HG03159 (cell line): ENCODE results near the gene FBXO9.
"Not testable (repeated sequence)": the region's sequence is repeated elsewhere in the genome, so short reads cannot be mapped to it uniquely, and the experiment has no call there.

Experiments used
- ATAC-seq: cut with Tn5 transposase; IDR thresholded peaks from one replicate; pipeline ENCODE4 v1.9.1; 2021; ENCODE audit warnings: mild to moderate bottlenecking, moderate library complexity; ENCODE audit not compliant: unreplicated experiment

Gene FBXO9

DNA sequence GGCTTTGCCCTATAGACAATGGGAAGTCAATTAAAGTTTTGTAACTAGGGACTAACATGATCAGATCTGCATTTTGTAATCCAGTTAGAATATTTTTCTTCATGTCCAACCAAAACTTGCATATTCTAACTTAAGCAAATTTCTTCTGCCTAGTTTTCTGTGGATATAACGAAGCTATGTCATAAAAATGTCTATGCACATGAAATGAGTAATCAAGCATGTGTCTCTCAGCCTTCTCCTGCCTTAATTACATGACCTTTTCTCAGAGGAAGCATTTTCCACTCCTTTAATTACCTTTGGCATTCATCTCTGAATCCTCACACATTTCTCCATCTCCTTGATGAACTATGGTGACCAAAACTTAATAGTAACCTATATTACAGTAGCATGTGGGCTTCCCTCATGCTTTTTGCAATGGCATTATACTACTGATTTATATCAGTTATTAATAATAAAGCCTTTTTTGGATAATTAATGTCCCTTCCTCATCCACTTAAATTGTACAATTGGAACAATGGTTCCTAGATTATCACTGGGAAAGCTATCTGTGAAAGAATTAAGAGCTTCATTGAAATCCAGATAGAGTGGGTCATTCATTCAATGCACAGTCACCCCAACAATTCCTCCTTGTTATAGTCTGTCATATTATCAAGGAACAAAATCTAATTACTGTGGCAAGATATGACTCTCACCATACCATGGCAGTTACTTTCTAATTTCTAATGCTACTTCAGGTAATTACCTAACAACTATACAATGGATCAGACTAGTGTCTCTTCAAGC lies 19.1 kb upstream of the FBXO9 start:
- ATAC-seq: no peak

DNA sequence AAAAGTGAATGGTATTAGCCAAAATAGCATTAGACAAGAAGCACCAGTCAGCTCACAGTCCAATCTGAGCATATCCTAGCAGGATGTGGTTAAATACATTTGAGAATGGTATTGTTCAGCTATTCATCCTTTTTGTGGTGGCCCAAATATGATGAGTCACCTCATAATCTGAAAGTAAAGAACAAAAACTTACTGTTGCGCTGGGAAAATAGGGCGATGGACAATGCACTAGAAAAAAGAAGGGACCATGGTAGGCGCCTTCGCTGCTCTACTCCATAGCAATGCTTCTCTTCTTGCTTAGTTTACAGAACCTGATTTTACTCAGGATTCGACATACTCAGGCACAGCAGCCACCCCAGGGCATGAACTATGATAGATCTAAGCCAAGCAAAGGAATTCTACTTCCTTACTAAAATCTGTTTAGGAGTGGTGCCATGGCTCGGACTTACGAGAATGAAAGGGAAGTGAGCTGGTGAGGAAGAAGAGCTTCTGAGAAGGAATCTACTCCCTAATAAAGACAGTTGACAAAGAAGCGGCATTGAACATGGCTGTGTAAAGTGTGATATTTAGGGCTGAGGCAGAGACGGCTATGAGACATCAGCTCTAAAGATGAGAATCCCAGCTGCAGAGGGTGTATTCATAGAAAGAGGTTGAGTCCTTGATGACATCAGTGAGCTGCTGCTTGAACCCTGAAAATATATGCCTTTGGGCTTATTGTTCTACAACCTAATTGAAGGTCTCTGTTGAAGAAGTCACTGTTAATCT lies 16.6 kb upstream of the FBXO9 start:
- ATAC-seq: peak; percentile 97

GRCh38 chr6:53049415-53049814 lies 15.8 kb upstream of the FBXO9 start:
- no peak for ATAC-seq

DNA sequence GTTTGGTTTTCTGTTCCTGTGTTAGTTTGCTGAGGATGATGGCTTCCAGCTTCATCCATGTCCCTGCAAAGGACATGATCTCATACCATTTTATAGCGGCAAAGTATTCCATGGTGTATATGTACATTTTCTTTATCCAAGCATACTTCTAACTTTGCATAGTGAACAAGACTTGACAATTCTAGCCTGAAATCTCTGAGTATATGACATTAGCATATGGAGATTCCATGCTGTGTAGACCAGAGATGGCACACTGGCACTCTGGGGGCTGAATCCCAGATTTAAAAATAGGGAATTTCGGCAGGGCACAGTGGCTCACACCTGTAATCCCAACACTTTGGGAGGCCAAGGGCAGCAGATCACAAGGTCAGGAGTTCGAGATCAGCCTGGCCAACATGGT lies 13.1 kb upstream of the FBXO9 start:
- ATAC-seq: not testable (repeated sequence)

- ATAC-seq: no peak
Measured at GRCh38 chr6:53054532-53054931, 10.7 kb upstream of the FBXO9 start.

GRCh38 chr6:53055873-53056272 lies 9.3 kb upstream of the FBXO9 start:
- ATAC-seq: no peak

- ATAC-seq: no peak
Measured at GRCh38 chr6:53056273-53056672, 8.9 kb upstream of the FBXO9 start.

- no peak for ATAC-seq
Measured at GRCh38 chr6:53058388-53059195, 6.6 kb upstream of the FBXO9 start.

DNA sequence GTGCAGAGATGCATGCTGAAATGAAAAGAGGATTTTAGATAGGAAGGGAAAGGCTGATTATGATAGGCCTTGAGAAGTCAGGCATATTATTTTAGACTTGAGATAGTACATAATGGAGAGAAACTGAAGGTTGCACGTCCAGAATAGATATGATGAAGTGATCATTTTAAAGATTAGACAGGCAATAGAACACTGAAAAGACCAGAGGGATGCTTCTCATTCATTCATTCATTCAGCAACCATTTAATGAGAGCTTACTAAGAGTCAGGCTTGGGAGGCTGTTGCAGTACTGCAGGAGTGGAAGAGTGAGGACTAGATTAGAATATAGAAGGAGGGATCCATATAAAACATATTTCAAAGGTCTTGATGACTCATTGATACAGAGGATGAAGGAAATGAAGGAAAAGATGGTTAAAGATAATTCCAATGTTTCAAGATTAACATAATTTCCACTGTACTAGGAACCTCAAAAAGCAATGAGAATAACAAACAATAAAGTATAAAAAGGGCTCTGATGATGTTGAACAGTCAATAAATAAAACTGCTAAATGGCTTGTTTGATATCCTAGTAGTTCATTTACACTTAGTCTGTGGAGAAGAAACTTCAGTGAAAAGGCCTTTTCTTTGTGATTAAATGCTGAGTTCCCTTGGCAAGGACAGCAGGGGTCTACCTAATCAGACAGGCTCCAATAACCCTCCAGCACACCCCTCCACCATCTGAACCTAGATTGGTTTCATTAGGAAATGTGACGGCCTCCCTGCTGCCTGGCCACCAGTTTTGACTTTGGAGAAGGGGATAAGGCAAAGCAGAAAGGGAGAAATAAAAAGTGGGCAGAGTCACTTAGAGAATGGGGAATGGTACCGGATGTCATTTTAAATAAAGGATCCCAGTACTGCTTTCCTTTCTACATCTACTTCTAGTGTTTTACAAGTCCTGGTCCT lies 5.3 kb upstream of the FBXO9 start:
- ATAC-seq: no peak

DNA sequence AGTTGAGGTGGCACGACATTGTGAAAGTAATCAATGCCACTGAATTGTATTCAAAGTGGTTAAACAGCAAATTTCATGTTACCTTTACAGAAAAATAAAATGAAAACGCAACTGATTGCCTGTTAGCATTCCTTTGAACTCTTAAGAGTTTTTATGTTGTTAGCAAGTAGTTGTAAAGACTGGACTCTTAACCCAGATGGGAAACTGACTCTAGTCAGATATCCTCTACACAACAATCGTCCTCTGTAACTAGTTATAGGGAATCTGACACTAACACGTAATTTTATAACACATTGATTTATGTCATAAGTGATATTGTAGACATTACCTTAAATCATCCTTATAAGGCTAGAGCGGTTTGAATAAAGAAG lies 3.0 kb upstream of the FBXO9 start:
- ATAC-seq: no peak

- ATAC-seq: not testable (repeated sequence)
Measured at GRCh38 chr6:53064255-53064654, 949 bp upstream of the FBXO9 start.

DNA sequence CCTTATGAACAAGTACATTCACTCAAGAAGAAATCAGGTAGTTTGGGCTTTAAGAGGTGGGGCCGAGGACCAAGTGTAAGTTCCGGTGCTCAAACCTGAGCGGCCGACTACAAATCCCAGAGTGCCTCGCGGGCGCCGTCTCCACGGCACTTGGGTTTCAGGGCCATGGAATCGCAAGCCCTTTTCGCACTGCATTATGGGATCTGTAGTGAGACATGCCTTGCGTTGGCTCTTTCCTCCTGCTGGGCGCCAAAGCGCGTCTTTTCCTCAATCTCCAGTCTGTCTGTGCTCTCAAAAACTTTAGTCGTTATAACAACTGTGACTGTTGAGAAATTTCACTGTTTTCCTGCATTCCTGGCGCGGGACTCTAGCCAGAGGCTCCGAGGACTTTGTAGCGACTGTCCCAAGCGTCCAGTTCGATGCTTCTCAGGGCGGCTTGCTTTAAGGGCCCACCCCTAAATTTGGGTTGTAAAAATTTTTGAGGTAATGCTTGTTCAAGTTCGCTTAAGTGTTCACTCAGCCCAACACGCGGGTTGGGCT lies 408 bp upstream of the FBXO9 start:
- ATAC-seq: peak; percentile 73

DNA sequence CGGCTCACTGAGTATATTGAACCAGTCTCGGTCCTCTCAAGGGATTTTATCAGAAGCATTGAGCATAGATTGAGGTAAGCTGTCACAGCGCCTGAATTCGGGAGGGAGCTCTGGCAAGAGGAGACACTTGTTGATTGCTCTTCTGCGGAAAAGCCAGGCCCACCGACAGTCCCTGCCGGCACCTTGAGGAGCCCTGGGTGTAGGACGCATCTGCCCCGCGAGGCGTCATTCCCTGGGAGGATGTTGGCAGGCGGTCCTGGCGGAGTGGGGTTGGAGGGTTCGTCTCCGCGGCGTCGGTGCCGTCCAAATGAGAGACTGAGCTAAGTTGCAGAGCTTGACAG lies 843 bp downstream of the FBXO9 start:
- no peak for ATAC-seq

- ATAC-seq: no peak
Measured at GRCh38 chr6:53066874-53067706, 1.9 kb downstream of the FBXO9 start.

GRCh38 chr6:53067849-53068361 lies 2.7 kb downstream of the FBXO9 start:
- no peak for ATAC-seq

GRCh38 chr6:53069427-53069826 lies 4.2 kb downstream of the FBXO9 start:
- ATAC-seq: no peak

- no peak for ATAC-seq
Measured at GRCh38 chr6:53070806-53071205, 5.6 kb downstream of the FBXO9 start.

- no peak for ATAC-seq
Measured at GRCh38 chr6:53074347-53074746, 9.1 kb downstream of the FBXO9 start.

GRCh38 chr6:53080813-53081212 lies 15.6 kb downstream of the FBXO9 start:
- no peak for ATAC-seq
